ENCODE measurements around the gene FAM241B.

GRCh38 chr10:69668721-69669120 lies 38.7 kb downstream of the FAM241B start:
- no peak for TF ChIP-seq GATA2 (CRISPR knock-in tag; IDR thresholded peaks at IDR 0.05)
- TF ChIP-seq, protein P1, sequence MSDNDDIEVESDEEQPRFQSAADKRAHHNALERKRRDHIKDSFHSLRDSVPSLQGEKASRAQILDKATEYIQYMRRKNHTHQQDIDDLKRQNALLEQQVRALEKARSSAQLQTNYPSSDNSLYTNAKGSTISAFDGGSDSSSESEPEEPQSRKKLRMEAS (IDR thresholded peaks at IDR 0.05; ENCODE audit: low read depth), result no peak
- TF ChIP-seq, protein P2, sequence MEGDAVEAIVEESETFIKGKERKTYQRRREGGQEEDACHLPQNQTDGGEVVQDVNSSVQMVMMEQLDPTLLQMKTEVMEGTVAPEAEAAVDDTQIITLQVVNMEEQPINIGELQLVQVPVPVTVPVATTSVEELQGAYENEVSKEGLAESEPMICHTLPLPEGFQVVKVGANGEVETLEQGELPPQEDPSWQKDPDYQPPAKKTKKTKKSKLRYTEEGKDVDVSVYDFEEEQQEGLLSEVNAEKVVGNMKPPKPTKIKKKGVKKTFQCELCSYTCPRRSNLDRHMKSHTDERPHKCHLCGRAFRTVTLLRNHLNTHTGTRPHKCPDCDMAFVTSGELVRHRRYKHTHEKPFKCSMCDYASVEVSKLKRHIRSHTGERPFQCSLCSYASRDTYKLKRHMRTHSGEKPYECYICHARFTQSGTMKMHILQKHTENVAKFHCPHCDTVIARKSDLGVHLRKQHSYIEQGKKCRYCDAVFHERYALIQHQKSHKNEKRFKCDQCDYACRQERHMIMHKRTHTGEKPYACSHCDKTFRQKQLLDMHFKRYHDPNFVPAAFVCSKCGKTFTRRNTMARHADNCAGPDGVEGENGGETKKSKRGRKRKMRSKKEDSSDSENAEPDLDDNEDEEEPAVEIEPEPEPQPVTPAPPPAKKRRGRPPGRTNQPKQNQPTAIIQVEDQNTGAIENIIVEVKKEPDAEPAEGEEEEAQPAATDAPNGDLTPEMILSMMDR (IDR thresholded peaks at IDR 0.05), result no peak
- TF ChIP-seq, protein P3, sequence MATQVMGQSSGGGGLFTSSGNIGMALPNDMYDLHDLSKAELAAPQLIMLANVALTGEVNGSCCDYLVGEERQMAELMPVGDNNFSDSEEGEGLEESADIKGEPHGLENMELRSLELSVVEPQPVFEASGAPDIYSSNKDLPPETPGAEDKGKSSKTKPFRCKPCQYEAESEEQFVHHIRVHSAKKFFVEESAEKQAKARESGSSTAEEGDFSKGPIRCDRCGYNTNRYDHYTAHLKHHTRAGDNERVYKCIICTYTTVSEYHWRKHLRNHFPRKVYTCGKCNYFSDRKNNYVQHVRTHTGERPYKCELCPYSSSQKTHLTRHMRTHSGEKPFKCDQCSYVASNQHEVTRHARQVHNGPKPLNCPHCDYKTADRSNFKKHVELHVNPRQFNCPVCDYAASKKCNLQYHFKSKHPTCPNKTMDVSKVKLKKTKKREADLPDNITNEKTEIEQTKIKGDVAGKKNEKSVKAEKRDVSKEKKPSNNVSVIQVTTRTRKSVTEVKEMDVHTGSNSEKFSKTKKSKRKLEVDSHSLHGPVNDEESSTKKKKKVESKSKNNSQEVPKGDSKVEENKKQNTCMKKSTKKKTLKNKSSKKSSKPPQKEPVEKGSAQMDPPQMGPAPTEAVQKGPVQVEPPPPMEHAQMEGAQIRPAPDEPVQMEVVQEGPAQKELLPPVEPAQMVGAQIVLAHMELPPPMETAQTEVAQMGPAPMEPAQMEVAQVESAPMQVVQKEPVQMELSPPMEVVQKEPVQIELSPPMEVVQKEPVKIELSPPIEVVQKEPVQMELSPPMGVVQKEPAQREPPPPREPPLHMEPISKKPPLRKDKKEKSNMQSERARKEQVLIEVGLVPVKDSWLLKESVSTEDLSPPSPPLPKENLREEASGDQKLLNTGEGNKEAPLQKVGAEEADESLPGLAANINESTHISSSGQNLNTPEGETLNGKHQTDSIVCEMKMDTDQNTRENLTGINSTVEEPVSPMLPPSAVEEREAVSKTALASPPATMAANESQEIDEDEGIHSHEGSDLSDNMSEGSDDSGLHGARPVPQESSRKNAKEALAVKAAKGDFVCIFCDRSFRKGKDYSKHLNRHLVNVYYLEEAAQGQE (IDR thresholded peaks at IDR 0.05; ENCODE audit: low read depth, low read length), result no peak
- no peak for TF ChIP-seq TAF1 (IDR thresholded peaks at IDR 0.05; ENCODE audit: borderline replicate concordance, low read depth, low read length)

All from SK-N-SH (cell line).